Naive B cell (primary cell): ENCODE results near the gene FAM13A. TPM values are rescaled to one million over a fixed set of nuclear protein-coding genes. Genes with fewer than 3 reads are reported as not detected.
"Not testable (repeated sequence)": the region's sequence is repeated elsewhere in the genome, so short reads cannot be mapped to it uniquely, and the experiment has no call there.

Source experiments
- ATAC-seq, 2 donors: fragments of 150-1000 bp; cut with Tn5 transposase; 2 replicates each; pipeline ENCODE4 v1.10.0; 2021; ENCODE audit warnings: low read depth in 2 of 2, mild to moderate bottlenecking in 2 of 2, moderate library complexity in 2 of 2
- DNase-seq: peaks from one replicate; pipeline ENCODE4 v3.0.0; 2022
- H3K27ac Mint-ChIP-seq, 6 donors: one replicate each; pipeline ENCODE4 v1.8.0; 2020 to 2022; ENCODE audit warnings: mild to moderate bottlenecking in 6 of 6, mixed read lengths in 6 of 6, moderate library complexity in 5 of 6, inconsistent platforms in 2 of 6
- H3K27me3 Mint-ChIP-seq, 3 donors: one replicate each; pipeline ENCODE4 v1.8.0; 2021 to 2022; ENCODE audit warnings: mixed read lengths in 3 of 3, mild to moderate bottlenecking in 1 of 3
- H3K36me3 Mint-ChIP-seq, 2 donors: one replicate each; pipeline ENCODE4 v1.8.0; 2020 to 2022; ENCODE audit warnings: mixed read lengths in 2 of 2, inconsistent platforms in 1 of 2, mild to moderate bottlenecking in 1 of 2
- H3K4me1 Mint-ChIP-seq, 3 donors: one replicate each; pipeline ENCODE4 v1.8.0; 2020 to 2022; ENCODE audit warnings: mixed read lengths in 3 of 3, inconsistent platforms in 1 of 3, mild to moderate bottlenecking in 1 of 3, moderate library complexity in 1 of 3
- H3K4me3 Mint-ChIP-seq, 8 donors: one replicate each; pipeline ENCODE4 v1.8.0; 2020 to 2022; ENCODE audit warnings: mild to moderate bottlenecking in 8 of 8, mixed read lengths in 8 of 8, moderate library complexity in 8 of 8, inconsistent platforms in 2 of 8
- H3K9me3 Mint-ChIP-seq, 7 donors: one replicate each; pipeline ENCODE4 v1.8.0; 2020 to 2022; ENCODE audit warnings: mixed read lengths in 7 of 7, mild to moderate bottlenecking in 5 of 7, inconsistent platforms in 2 of 7, moderate library complexity in 1 of 7
- polyA plus RNA-seq, 6 donors: library from polyadenylated mRNA; unstranded; fragments of 300-500 nt; fragmentation: Illumina TruSeq; gene quantifications; one replicate each; pipeline ENCODE4 v1.2.3, GENCODE V29; 2021; ENCODE audit warnings: low read depth in 6 of 6

Gene FAM13A
- polyA plus RNA-seq, 6 donors from 2014 or later = 0.41 to 1.8 (median 0.61) TPM

GRCh38 chr4:88957570-88957969 is 99.4 kb downstream of the FAM13A start:
- Mint-ChIP-seq H3K27me3 (no peaks in the 10 kb centered on the region), H3K27ac (no peak overlapping the region), H3K4me3 (no peak overlapping the region), H3K4me1 (peaks cover 0 to 4% (median 0%) of the 10 kb centered on the region in 3 donors), H3K9me3 (peaks cover 0 to 5% (median 0%) of the 10 kb centered on the region in 7 donors), H3K36me3 (no peaks in the 10 kb centered on the region)
- DNase-seq (no peak), ATAC-seq (no peak)

GRCh38 chr4:88955580-88956380 is 101.2 kb downstream of the FAM13A start:
- no peak overlapping the region for H3K4me3 Mint-ChIP-seq
- ATAC-seq = no peak
- peaks cover 0 to 5% (median 0%) of the 10 kb centered on the region in 7 donors for H3K9me3 Mint-ChIP-seq
- H3K27ac Mint-ChIP-seq = peak overlapping the region in 1 of 6 donors; percentile 16
- H3K4me1 Mint-ChIP-seq = peaks cover 0 to 4% (median 0%) of the 10 kb centered on the region in 3 donors
- no peaks in the 10 kb centered on the region for H3K36me3 Mint-ChIP-seq
- H3K27me3 Mint-ChIP-seq = no peaks in the 10 kb centered on the region
- no peak for DNase-seq

- H3K27ac Mint-ChIP-seq = no peak overlapping the region
- no peak overlapping the region for H3K4me3 Mint-ChIP-seq
- DNase-seq (no peak), ATAC-seq (peak in 1 of 2 donors; percentile 64)
- H3K9me3 Mint-ChIP-seq = peaks cover 0 to 2% (median 0%) of the 10 kb centered on the region in 7 donors
- no peaks in the 10 kb centered on the region for H3K36me3 Mint-ChIP-seq
- peaks cover 0 to 4% (median 0%) of the 10 kb centered on the region in 3 donors for H3K4me1 Mint-ChIP-seq
- no peaks in the 10 kb centered on the region for H3K27me3 Mint-ChIP-seq
Observed at GRCh38 chr4:88953400-88953799, 103.6 kb downstream of the FAM13A start.

- Mint-ChIP-seq H3K4me1 (peaks cover 0 to 4% (median 0%) of the 10 kb centered on the region in 3 donors), H3K27me3 (no peaks in the 10 kb centered on the region), H3K9me3 (peaks cover 0 to 2% (median 0%) of the 10 kb centered on the region in 7 donors), H3K36me3 (no peaks in the 10 kb centered on the region), H3K4me3 (no peak overlapping the region), H3K27ac (no peak overlapping the region)
- ATAC-seq = no peak
- DNase-seq = no peak
Observed at GRCh38 chr4:88952081-88952480, 104.9 kb downstream of the FAM13A start.

- H3K9me3 Mint-ChIP-seq = no peaks in the 10 kb centered on the region
- ATAC-seq (no peak), DNase-seq (no peak)
- no peak overlapping the region for H3K27ac Mint-ChIP-seq
- H3K4me1 Mint-ChIP-seq = peaks cover 0 to 4% (median 0%) of the 10 kb centered on the region in 3 donors
- H3K4me3 Mint-ChIP-seq = no peak overlapping the region
- H3K36me3 Mint-ChIP-seq = no peaks in the 10 kb centered on the region
- H3K27me3 Mint-ChIP-seq = no peaks in the 10 kb centered on the region
Observed at GRCh38 chr4:88949605-88950004, 107.4 kb downstream of the FAM13A start.

- no peaks in the 10 kb centered on the region for H3K36me3 Mint-ChIP-seq
- DNase-seq (no peak), ATAC-seq (no peak)
- no peaks in the 10 kb centered on the region for H3K27me3 Mint-ChIP-seq
- H3K4me3 Mint-ChIP-seq = peak overlapping the region in 1 of 8 donors; percentile 0
- no peaks in the 10 kb centered on the region for H3K4me1 Mint-ChIP-seq
- H3K9me3 Mint-ChIP-seq = no peaks in the 10 kb centered on the region
- no peak overlapping the region for H3K27ac Mint-ChIP-seq
Observed at GRCh38 chr4:88940506-88940905, 116.5 kb downstream of the FAM13A start.

- Mint-ChIP-seq H3K27ac (no peak overlapping the region), H3K36me3 (no peaks in the 10 kb centered on the region), H3K27me3 (no peaks in the 10 kb centered on the region), H3K9me3 (no peaks in the 10 kb centered on the region), H3K4me3 (no peak overlapping the region), H3K4me1 (no peaks in the 10 kb centered on the region)
- no peak for DNase-seq
- no peak for ATAC-seq
Observed at GRCh38 chr4:88939697-88940096, 117.3 kb downstream of the FAM13A start.

GRCh38 chr4:88938138-88938537 is 118.8 kb downstream of the FAM13A start:
- ATAC-seq (no peak), DNase-seq (no peak)
- Mint-ChIP-seq H3K36me3 (no peaks in the 10 kb centered on the region), H3K4me1 (no peaks in the 10 kb centered on the region), H3K9me3 (no peaks in the 10 kb centered on the region), H3K27me3 (no peaks in the 10 kb centered on the region), H3K4me3 (no peak overlapping the region), H3K27ac (no peak overlapping the region)

- Mint-ChIP-seq H3K9me3 (no peaks in the 10 kb centered on the region), H3K4me1 (no peaks in the 10 kb centered on the region)
- DNase-seq = no peak
Observed at GRCh38 chr4:88937081-88937480, 119.9 kb downstream of the FAM13A start.

GRCh38 chr4:88933414-88934160 is 123.4 kb downstream of the FAM13A start:
- H3K9me3 Mint-ChIP-seq = peaks cover 0 to 8% (median 2%) of the 10 kb centered on the region in 7 donors
- H3K27me3 Mint-ChIP-seq = no peaks in the 10 kb centered on the region
- ATAC-seq (no peak), DNase-seq (no peak)
- peaks cover 0 to 4% of the 10 kb centered on the region in 2 donors for H3K36me3 Mint-ChIP-seq
- H3K4me1 Mint-ChIP-seq = peaks cover 0 to 4% (median 0%) of the 10 kb centered on the region in 3 donors
- no peak overlapping the region for H3K27ac Mint-ChIP-seq
- H3K4me3 Mint-ChIP-seq = no peak overlapping the region

More at GRCh38 chr4:88937081-88937480, 119.9 kb downstream of the FAM13A start:
- no peak overlapping the region for H3K27ac Mint-ChIP-seq
- ATAC-seq = no peak
- no peak overlapping the region for H3K4me3 Mint-ChIP-seq
- no peaks in the 10 kb centered on the region for H3K27me3 Mint-ChIP-seq
- no peaks in the 10 kb centered on the region for H3K36me3 Mint-ChIP-seq

GRCh38 chr4:88928852-88929251 is 128.1 kb downstream of the FAM13A start:
- no peak overlapping the region for H3K4me3 Mint-ChIP-seq
- peak overlapping the region in 1 of 6 donors; percentile 12 for H3K27ac Mint-ChIP-seq
- peaks cover 0 to 4% (median 0%) of the 10 kb centered on the region in 3 donors for H3K4me1 Mint-ChIP-seq
- H3K36me3 Mint-ChIP-seq = peaks cover 0 to 4% of the 10 kb centered on the region in 2 donors
- H3K9me3 Mint-ChIP-seq = peaks cover 0 to 12% (median 2%) of the 10 kb centered on the region in 7 donors
- ATAC-seq (no peak), DNase-seq (no peak)
- H3K27me3 Mint-ChIP-seq = no peaks in the 10 kb centered on the region

- Mint-ChIP-seq H3K27me3 (no peaks in the 10 kb centered on the region), H3K27ac (no peak overlapping the region), H3K4me1 (peaks cover 0 to 4% (median 0%) of the 10 kb centered on the region in 3 donors), H3K9me3 (peaks cover 0 to 12% (median 2%) of the 10 kb centered on the region in 7 donors), H3K36me3 (peaks cover 0 to 4% of the 10 kb centered on the region in 2 donors), H3K4me3 (no peak overlapping the region)
- DNase-seq (no peak), ATAC-seq (no peak)
Observed at GRCh38 chr4:88927420-88927819, 129.6 kb downstream of the FAM13A start.

- ATAC-seq (no peak), DNase-seq (no peak)
- H3K27me3 Mint-ChIP-seq = peaks cover 0 to 8% (median 0%) of the 10 kb centered on the region in 3 donors
- H3K4me3 Mint-ChIP-seq = no peak overlapping the region
- no peaks in the 10 kb centered on the region for H3K36me3 Mint-ChIP-seq
- no peaks in the 10 kb centered on the region for H3K4me1 Mint-ChIP-seq
- no peak overlapping the region for H3K27ac Mint-ChIP-seq
- peaks cover 0 to 6% (median 4%) of the 10 kb centered on the region in 7 donors for H3K9me3 Mint-ChIP-seq
Observed at GRCh38 chr4:88919056-88919455, 137.9 kb downstream of the FAM13A start.

GRCh38 chr4:88913181-88913580 is 143.8 kb downstream of the FAM13A start:
- ATAC-seq, H3K27ac Mint-ChIP-seq, DNase-seq, H3K27me3 Mint-ChIP-seq, H3K9me3 Mint-ChIP-seq, H3K4me3 Mint-ChIP-seq, H3K36me3 Mint-ChIP-seq, H3K4me1 Mint-ChIP-seq: not testable (repeated sequence)
